ENCODE results near the gene WAPL. TPM values are rescaled to one million over a fixed set of nuclear protein-coding genes. Genes with fewer than 3 reads are reported as not detected.

The WAPL gene
- total and polyA plus RNA-seq, 8 donors = 28.2 to 48.0 (median 44.3) TPM

DNA sequence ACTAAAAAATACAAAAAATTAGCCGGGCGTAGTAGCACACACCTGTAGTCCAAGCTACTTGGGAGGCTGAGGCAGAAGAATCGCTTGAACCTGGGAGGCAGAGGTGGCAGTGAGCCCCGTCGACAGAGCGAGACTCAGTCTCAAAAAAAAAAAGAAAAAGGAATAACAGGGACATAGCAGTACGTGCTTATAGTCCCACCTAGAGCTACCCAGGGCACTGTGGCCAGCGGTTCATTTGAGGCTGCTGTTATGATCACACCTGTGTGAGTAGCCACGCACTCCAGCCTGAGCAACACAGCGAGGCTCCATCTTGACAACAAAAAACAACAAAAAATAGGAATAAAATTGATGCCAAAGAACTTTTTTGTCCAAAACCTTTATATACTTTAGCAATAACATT, 17.1 kb downstream of the WAPL start:
- Histone ChIP-seq H3K27ac (no peak overlapping the region), H3K27me3 (no peaks in the 10 kb centered on the region), H3K4me3 (no peak overlapping the region), H3K9me3 (no peaks in the 10 kb centered on the region), H3K4me1 (peaks cover 0 to 42% of the 10 kb centered on the region in 2 donors), H3K36me3 (peaks cover 0 to 46% of the 10 kb centered on the region in 2 donors)
- TF ChIP-seq, protein P1, sequence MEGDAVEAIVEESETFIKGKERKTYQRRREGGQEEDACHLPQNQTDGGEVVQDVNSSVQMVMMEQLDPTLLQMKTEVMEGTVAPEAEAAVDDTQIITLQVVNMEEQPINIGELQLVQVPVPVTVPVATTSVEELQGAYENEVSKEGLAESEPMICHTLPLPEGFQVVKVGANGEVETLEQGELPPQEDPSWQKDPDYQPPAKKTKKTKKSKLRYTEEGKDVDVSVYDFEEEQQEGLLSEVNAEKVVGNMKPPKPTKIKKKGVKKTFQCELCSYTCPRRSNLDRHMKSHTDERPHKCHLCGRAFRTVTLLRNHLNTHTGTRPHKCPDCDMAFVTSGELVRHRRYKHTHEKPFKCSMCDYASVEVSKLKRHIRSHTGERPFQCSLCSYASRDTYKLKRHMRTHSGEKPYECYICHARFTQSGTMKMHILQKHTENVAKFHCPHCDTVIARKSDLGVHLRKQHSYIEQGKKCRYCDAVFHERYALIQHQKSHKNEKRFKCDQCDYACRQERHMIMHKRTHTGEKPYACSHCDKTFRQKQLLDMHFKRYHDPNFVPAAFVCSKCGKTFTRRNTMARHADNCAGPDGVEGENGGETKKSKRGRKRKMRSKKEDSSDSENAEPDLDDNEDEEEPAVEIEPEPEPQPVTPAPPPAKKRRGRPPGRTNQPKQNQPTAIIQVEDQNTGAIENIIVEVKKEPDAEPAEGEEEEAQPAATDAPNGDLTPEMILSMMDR (IDR thresholded peaks at IDR 0.05) = no peak
- ATAC-seq = no peak
- DNase-seq = peak in 1 of 4 donors; percentile 39
- intact Hi-C loops (cut with DNase I) = no loop called here

DNA sequence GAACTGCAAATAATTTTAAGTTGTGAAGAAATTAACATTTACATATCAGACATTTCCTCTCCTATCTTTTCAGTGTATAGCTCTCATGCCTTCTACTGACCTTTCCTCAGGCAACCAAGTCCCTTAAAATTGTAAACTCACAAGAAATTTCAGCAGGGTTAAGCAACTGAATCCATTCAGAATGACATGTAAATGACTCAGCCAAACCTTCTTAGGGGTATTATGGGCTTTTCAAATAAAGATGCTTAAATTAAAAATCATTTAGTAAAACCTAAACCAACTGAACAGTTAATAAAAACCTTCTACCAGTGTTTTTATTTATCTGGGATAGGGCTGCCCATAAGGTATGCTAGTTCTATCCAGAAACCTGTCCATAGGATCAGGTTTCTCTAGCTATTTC, 20.7 kb downstream of the WAPL start:
- no peak overlapping the region for H3K27ac ChIP-seq
- H3K4me3 ChIP-seq = no peak overlapping the region
- H3K36me3 ChIP-seq = peaks cover 0 to 71% of the 10 kb centered on the region in 2 donors
- TF ChIP-seq, protein P1 (IDR thresholded peaks at IDR 0.05) = no peak
- H3K4me1 ChIP-seq = peaks cover 0 to 23% of the 10 kb centered on the region in 2 donors
- DNase-seq (no peak), ATAC-seq (no peak)
- no peaks in the 10 kb centered on the region for H3K27me3 ChIP-seq
- no peaks in the 10 kb centered on the region for H3K9me3 ChIP-seq
- intact Hi-C loops (cut with DNase I) = no loop called here

DNA sequence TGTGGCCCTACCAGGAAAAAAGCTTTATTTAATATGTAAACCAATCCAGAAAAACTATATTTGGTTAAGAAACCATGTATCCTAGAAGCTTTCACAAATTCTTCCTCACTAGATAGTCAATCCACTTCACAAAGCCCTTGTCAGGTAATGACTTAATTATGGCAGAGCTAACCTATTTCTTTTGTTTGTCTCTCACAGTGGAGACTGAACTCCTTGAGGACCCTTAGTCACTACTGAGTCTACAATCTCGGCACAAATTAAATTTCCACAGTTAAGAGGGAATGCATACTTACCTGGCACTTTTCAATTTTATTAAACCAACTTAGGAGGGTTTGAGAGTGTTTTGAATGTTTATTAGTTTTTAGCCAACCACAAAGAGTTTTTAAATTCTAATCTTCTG, 23.0 kb downstream of the WAPL start:
- TF ChIP-seq, protein P1 (IDR thresholded peaks at IDR 0.05) = no peak
- peaks cover 0 to 77% of the 10 kb centered on the region in 2 donors for H3K36me3 ChIP-seq
- intact Hi-C loops (cut with DNase I) = no loop called here
- ATAC-seq (peak; percentile 91), DNase-seq (no peak)
- H3K4me1 ChIP-seq = peaks cover 0 to 16% of the 10 kb centered on the region in 2 donors
- no peak overlapping the region for H3K27ac ChIP-seq
- no peaks in the 10 kb centered on the region for H3K27me3 ChIP-seq
- no peak overlapping the region for H3K4me3 ChIP-seq
- no peaks in the 10 kb centered on the region for H3K9me3 ChIP-seq

DNA sequence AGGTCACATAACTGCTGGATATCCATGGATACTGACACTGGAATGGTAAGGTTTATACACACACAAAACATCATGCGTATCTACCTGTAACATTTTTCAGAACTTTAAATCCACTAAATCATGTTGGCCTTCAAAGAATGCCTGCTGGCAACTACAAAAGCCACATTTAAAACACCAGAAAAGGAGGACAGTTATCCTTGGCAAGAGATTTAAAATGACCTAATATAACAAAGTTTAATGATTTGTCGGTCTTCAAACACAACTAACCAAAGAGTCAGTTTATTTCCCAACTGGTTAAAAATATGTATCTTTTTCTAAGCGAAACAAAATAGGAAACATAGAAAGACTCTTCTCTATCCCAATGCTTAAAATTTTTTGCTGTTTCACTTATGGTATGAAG, 24.0 kb downstream of the WAPL start:
- peaks cover 0 to 67% of the 10 kb centered on the region in 2 donors for H3K36me3 ChIP-seq
- H3K4me1 ChIP-seq = peaks cover 0 to 16% of the 10 kb centered on the region in 2 donors
- TF ChIP-seq, protein P1 (IDR thresholded peaks at IDR 0.05) = no peak
- ATAC-seq (no peak), DNase-seq (no peak)
- intact Hi-C loops (cut with DNase I) = no loop called here
- H3K27ac ChIP-seq = no peak overlapping the region
- no peak overlapping the region for H3K4me3 ChIP-seq
- no peaks in the 10 kb centered on the region for H3K9me3 ChIP-seq
- H3K27me3 ChIP-seq = no peaks in the 10 kb centered on the region

DNA sequence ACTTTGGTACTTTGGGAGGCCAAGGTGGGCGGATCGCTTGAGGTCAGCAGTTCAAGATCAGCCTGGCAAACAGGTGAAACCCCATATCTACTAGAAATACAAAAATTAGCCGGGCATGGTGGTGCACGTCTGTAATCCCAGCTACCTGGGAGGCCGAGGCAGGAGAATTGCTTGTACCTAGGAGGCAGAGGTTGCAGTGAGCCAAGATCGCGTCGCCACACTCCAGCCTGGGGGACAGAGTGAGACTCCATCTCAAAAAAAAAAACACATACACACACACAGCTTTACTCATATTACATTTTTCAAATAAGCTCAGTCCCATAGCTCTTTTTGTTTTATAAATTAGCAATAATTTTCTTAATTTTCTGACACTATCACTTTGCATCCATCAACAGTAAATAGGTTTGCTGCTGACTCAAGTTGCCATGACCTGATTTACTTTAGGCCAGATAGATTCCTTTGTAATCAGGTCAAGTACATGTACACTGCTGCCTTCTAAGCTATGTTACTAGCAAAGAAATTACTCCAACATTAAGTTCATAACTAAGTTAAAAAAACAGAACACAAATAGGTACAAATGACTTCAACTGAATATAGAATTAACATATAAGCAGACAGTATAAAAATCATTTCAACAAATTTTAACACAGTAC, 31.5 kb downstream of the WAPL start:
- no peaks in the 10 kb centered on the region for H3K4me1 ChIP-seq
- H3K27me3 ChIP-seq = no peaks in the 10 kb centered on the region
- ATAC-seq = no peak
- no peak for DNase-seq
- TF ChIP-seq, protein P1 (IDR thresholded peaks at IDR 0.05) = no peak
- H3K4me3 ChIP-seq = no peak overlapping the region
- peaks cover 0 to 54% of the 10 kb centered on the region in 2 donors for H3K36me3 ChIP-seq
- intact Hi-C loops (cut with DNase I) = no loop called here
- no peaks in the 10 kb centered on the region for H3K9me3 ChIP-seq
- H3K27ac ChIP-seq = no peak overlapping the region

Measured in left lung (tissue), 10 donors.